ENCODE measurements around the gene CCDC196.
A peak's percentile ranks its signal among the peaks of the same experiment; 100 is the strongest.

Gene CCDC196

GRCh38 chr14:66487164-66487563 lies 993 bp downstream of the CCDC196 start:
- TF ChIP-seq, protein P1, sequence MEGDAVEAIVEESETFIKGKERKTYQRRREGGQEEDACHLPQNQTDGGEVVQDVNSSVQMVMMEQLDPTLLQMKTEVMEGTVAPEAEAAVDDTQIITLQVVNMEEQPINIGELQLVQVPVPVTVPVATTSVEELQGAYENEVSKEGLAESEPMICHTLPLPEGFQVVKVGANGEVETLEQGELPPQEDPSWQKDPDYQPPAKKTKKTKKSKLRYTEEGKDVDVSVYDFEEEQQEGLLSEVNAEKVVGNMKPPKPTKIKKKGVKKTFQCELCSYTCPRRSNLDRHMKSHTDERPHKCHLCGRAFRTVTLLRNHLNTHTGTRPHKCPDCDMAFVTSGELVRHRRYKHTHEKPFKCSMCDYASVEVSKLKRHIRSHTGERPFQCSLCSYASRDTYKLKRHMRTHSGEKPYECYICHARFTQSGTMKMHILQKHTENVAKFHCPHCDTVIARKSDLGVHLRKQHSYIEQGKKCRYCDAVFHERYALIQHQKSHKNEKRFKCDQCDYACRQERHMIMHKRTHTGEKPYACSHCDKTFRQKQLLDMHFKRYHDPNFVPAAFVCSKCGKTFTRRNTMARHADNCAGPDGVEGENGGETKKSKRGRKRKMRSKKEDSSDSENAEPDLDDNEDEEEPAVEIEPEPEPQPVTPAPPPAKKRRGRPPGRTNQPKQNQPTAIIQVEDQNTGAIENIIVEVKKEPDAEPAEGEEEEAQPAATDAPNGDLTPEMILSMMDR (IDR thresholded peaks at IDR 0.05; ENCODE audit: borderline replicate concordance, control extremely low read depth, extremely low read depth, insufficient read depth, missing control alignments): no peak
- no peak for DNase-seq (ENCODE audit: low spot score)
- in situ Hi-C loops (cut with MboI; ENCODE audit: low sequenced_read_pairs, unreplicated experiment): loop anchor here (25.0 kb wide), 1 partner anchor 650 kb away; no protein-coding TSS in a partner anchor

GRCh38 chr14:66490143-66491111 lies 4.3 kb downstream of the CCDC196 start:
- DNase-seq (ENCODE audit: low spot score): no peak
- TF ChIP-seq, protein P1 (IDR thresholded peaks at IDR 0.05; ENCODE audit: borderline replicate concordance, control extremely low read depth, extremely low read depth, insufficient read depth, missing control alignments): no peak
- in situ Hi-C loops (cut with MboI; ENCODE audit: low sequenced_read_pairs, unreplicated experiment): loop anchor here (25.0 kb wide), 1 partner anchor 647 kb away; no protein-coding TSS in a partner anchor

DNA sequence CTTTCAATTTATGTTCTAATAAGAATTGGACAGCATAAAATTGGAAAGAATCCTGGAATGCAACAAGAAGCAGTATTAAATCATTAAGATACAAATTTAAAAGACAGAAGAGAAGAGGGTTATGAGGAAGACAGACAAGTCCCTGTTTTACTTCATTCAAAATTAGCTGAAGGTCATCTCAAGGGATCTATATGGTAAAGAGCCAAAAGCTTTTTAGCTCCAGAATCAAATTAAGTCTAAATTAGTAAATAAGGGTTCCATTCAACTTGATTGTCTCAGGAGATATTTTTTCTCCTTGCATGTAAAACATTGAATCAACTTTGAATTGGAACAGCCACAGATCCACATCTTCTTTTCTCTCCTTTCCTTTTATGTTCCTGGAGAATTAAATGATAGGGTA lies 7.6 kb downstream of the CCDC196 start:
- no peak for DNase-seq (ENCODE audit: low spot score)
- TF ChIP-seq, protein P1 (IDR thresholded peaks at IDR 0.05; ENCODE audit: borderline replicate concordance, control extremely low read depth, extremely low read depth, insufficient read depth, missing control alignments): no peak
- in situ Hi-C loops (cut with MboI; ENCODE audit: low sequenced_read_pairs, unreplicated experiment): loop anchor here (25.0 kb wide), 1 partner anchor 644 kb away; no protein-coding TSS in a partner anchor

DNA sequence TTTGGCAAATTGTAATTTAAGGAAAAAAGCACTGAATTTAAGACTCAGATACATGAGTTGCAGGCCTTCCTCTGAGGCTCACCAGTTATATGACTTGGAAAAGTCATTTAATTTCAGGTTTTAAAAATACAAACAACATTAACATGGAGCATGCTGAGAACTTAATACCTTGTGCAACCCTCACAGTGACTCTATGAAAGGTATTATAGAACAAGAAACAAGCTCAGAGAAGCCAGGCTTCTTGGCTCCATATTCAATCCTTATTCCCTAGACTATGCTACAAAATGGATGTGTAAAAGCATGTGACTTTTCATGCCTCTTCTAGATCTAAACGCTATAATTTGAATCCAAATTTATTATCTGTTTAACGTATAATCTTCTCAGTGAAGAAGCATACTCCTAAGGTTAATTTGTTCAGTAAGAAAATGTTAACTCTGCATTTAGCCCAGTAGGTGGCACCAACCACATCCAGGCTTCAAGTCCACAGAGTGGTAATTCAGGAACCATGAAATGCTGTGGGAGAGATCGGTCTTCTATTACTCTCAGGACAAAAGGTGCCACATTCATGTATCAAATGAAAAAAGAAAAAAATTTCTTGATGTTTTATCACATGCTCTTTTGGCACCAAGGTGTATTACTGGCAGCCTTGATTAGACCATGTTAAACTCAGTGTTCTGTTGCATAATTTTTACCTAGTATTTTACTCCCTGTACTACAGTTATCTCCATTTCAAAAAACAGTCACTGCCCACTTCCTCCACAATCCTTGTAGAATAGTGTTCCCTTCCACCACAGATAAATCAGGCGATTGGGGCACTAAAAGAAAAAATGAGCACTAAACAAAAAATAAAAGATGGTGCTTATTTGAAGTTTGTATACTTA lies 9.3 kb downstream of the CCDC196 start:
- TF ChIP-seq, protein P1 (IDR thresholded peaks at IDR 0.05; ENCODE audit: borderline replicate concordance, control extremely low read depth, extremely low read depth, insufficient read depth, missing control alignments): peak; percentile 66
- DNase-seq (ENCODE audit: low spot score): peak; percentile 42
- in situ Hi-C loops (cut with MboI; ENCODE audit: low sequenced_read_pairs, unreplicated experiment): loop anchor here (25.0 kb wide), 1 partner anchor 642 kb away; no protein-coding TSS in a partner anchor

DNA sequence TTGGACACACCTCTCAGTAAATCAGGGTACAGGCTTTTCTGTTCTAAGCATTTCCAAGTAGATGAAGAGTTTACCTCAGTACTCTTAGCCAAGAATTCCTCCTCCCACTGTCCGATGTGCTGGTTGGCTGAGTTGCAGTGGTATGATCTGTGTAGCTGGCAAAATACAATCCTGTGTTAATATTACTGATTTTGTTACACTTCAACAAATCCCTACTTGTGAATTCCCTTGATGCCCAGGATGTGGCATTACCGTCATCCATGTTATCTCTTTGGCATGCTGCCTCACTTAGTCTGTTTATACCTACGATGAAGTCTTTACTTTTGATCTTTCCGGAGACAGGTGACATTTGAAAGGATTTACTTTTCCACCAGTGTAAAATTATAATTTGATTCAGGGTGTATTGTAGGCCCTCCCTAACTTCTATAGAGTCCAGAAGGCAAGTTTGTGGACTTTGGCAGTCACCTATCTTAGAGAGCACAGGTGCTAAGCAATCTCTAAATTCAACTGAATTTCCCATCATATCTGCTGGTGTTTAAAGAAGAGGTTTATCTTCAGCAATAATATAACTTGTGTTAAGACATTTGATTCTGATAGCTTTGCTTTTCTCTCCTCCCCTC lies 10.1 kb downstream of the CCDC196 start:
- in situ Hi-C loops (cut with MboI; ENCODE audit: low sequenced_read_pairs, unreplicated experiment): loop anchor here (25.0 kb wide), 1 partner anchor 641 kb away; no protein-coding TSS in a partner anchor
- no peak for DNase-seq (ENCODE audit: low spot score)
- TF ChIP-seq, protein P1 (IDR thresholded peaks at IDR 0.05; ENCODE audit: borderline replicate concordance, control extremely low read depth, extremely low read depth, insufficient read depth, missing control alignments): no peak

Data from GM13976 (cell line).